GM12878 (cell line): ENCODE results near the gene RBX1. TPM values are rescaled to one million over a fixed set of nuclear protein-coding genes. Genes with fewer than 3 reads are reported as not detected.
A peak's percentile ranks its signal among the peaks of the same experiment; 100 is the strongest.

ENCODE experiments used
- ATF2 ChIP-seq: IDR thresholded peaks from 2 replicates; pipeline ENCODE4 v1.6.1; 2012; ENCODE audit warnings: low read length, inconsistent platforms
- BCL3 ChIP-seq: IDR thresholded peaks from 2 replicates; pipeline ENCODE4 v1.6.1; 2011; ENCODE audit warnings: borderline replicate concordance, low read depth, mild to moderate bottlenecking, moderate library complexity, low read length; ENCODE audit not compliant: insufficient read depth, poor library complexity, severe bottlenecking
- BCLAF1 ChIP-seq: fragments of 450-650 bp; IDR thresholded peaks from 2 replicates; pipeline ENCODE4 v1.6.1; 2017; ENCODE audit warnings: antibody characterized with exemption, mild to moderate bottlenecking, moderate library complexity
- BHLHE40 ChIP-seq, 2 experiments: fragments of 450-650 bp in 1 of 2; IDR thresholded peaks; 2 replicates each; pipeline ENCODE4 v1.6.1; 2011 to 2017; ENCODE audit warnings: low read depth in 2 of 2, borderline replicate concordance in 1 of 2, improper control_type of control experiment in 1 of 2, low read length in 1 of 2, mild to moderate bottlenecking in 1 of 2
- CEBPB ChIP-seq, 2 experiments: fragments of 150-350 bp in 1 of 2; IDR thresholded peaks; 2 replicates each; pipeline ENCODE4 v1.6.1; 2012 to 2014; ENCODE audit warnings: low read depth in 2 of 2, low read length in 2 of 2, borderline replicate concordance in 1 of 2, inconsistent platforms in 1 of 2
- DPF2 ChIP-seq: fragments of 450-650 bp; IDR thresholded peaks from 2 replicates; pipeline ENCODE4 v1.6.1; 2017; ENCODE audit warnings: mild to moderate bottlenecking
- EZH2 ChIP-seq: IDR thresholded peaks from 2 replicates; pipeline ENCODE4 v1.6.1; 2012; ENCODE audit warnings: low read depth, mild to moderate bottlenecking, control low read depth, inconsistent platforms, low read length, borderline replicate concordance; ENCODE audit not compliant: control insufficient read depth
- HDAC6 ChIP-seq: fragments of 200-600 bp; sonication (generic); IDR thresholded peaks from one replicate; pipeline ENCODE4 v1.8.0; 2017; ENCODE audit warnings: antibody characterized with exemption; ENCODE audit not compliant: unreplicated experiment
- SMAD1 ChIP-seq: fragments of 450-650 bp; IDR thresholded peaks from 2 replicates; pipeline ENCODE4 v1.6.1; 2018; ENCODE audit warnings: mild to moderate bottlenecking, low read depth; ENCODE audit not compliant: partially characterized antibody
- SPI1 ChIP-seq: IDR thresholded peaks from 2 replicates; pipeline ENCODE4 v1.6.1; 2011; ENCODE audit warnings: low read depth, mild to moderate bottlenecking, low read length, moderate library complexity, borderline replicate concordance; ENCODE audit not compliant: insufficient read depth
- SREBF2 ChIP-seq: IDR thresholded peaks from 2 replicates; pipeline ENCODE4 v1.6.1; 2012; ENCODE audit warnings: mild to moderate bottlenecking, low read length
- WRNIP1 ChIP-seq: IDR thresholded peaks from 2 replicates; pipeline ENCODE4 v1.6.1; 2011; ENCODE audit warnings: low read depth, low read length, improper control_type of control experiment, borderline replicate concordance
- YY1 ChIP-seq: IDR thresholded peaks from 2 replicates; pipeline ENCODE4 v1.6.1; 2011; ENCODE audit warnings: low read depth, mild to moderate bottlenecking, low read length
- ZBED1 ChIP-seq: IDR thresholded peaks from 2 replicates; pipeline ENCODE4 v1.6.1; 2016; ENCODE audit warnings: borderline replicate concordance
- ZNF207 ChIP-seq: fragments of 450-650 bp; IDR thresholded peaks from 2 replicates; pipeline ENCODE4 v1.6.1; 2014; ENCODE audit warnings: antibody characterized with exemption, mild to moderate bottlenecking, borderline replicate concordance
- ZNF622 ChIP-seq: fragments of 450-650 bp; IDR thresholded peaks from 2 replicates; pipeline ENCODE4 v1.6.1; 2017; ENCODE audit warnings: mild to moderate bottlenecking, inconsistent platforms
- polyA plus RNA-seq, 11 experiments: library from polyadenylated mRNA; depleted of rRNA in 4 of 11; unstranded in 6 of 11; stranded (reverse) in 5 of 11; fragments of >200 nt; fragmentation: Nextera tagmentation in 4 of 11; fragmentation: Illumina TruSeq in 1 of 11; extraction: Ambion mirVana in 4 of 11; extraction: Trizol in 1 of 11; gene quantifications; 1 replicate in 1 of 11; 2 replicates in 10 of 11; pipeline versions ENCODE4 v1.2.1 to v1.2.3, GENCODE V29; 2011 to 2016; ENCODE audit warnings: inconsistent platforms in 2 of 11, missing spikeins in 2 of 11, low read depth in 1 of 11
- total RNA-seq, 4 experiments: library from RNA; depleted of rRNA in 3 of 4; stranded (reverse); fragments of >200 nt in 3 of 4; fragmentation: Illumina TruSeq in 1 of 4; extraction: Trizol in 1 of 4; gene quantifications; 2 replicates each; pipeline versions ENCODE4 v1.2.1 to v1.2.3, GENCODE V29; 2013 to 2021
- TF ChIP-seq, protein P1 (sequence below): IDR thresholded peaks from 2 replicates; pipeline ENCODE4 v1.6.1; 2012; ENCODE audit warnings: low read depth, low read length, improper control_type of control experiment
- TF ChIP-seq, protein P2 (sequence below): IDR thresholded peaks from 2 replicates; pipeline ENCODE4 v1.6.1; 2011; ENCODE audit warnings: low read depth, low read length, improper control_type of control experiment, borderline replicate concordance

RBX1 gene
- total and polyA plus RNA-seq, 10 of the 15 experiments (the other 5 are each of a cell fraction or from before 2014, with no cell fraction given): 71.2 to 468 (median 184) TPM

GRCh38 chr22:41021613-41022454, 70.7 kb downstream of the RBX1 start (continued):
- no peak for TF ChIP-seq CEBPB (IDR thresholded peaks at IDR 0.05; ENCODE audit: borderline replicate concordance in 1 of 2, low read depth in 2 of 2, low read length in 2 of 2)
- TF ChIP-seq BHLHE40 (IDR thresholded peaks at IDR 0.05; ENCODE audit: borderline replicate concordance in 1 of 2, low read depth in 2 of 2, low read length in 1 of 2): no peak
- TF ChIP-seq YY1: peak; percentile 62
- 0 out of 2 replicates have a peak, but pooled peaks have one; percentile 38 for TF ChIP-seq DPF2
- no peak for TF ChIP-seq ATF2
- no peak for TF ChIP-seq SMAD1
- TF ChIP-seq BCL3: no peak
- TF ChIP-seq ZNF622: no peak
- no peak for TF ChIP-seq BCLAF1
- no peak for TF ChIP-seq EZH2
- TF ChIP-seq ZBED1: no peak
- no peak for TF ChIP-seq WRNIP1
- no peak for TF ChIP-seq ZNF207
- TF ChIP-seq SPI1: 0 out of 2 replicates have a peak, but pooled peaks have one; percentile 22
- TF ChIP-seq, protein P1, sequence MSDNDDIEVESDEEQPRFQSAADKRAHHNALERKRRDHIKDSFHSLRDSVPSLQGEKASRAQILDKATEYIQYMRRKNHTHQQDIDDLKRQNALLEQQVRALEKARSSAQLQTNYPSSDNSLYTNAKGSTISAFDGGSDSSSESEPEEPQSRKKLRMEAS: no peak
- TF ChIP-seq HDAC6: peak; percentile 46
- TF ChIP-seq, protein P2, sequence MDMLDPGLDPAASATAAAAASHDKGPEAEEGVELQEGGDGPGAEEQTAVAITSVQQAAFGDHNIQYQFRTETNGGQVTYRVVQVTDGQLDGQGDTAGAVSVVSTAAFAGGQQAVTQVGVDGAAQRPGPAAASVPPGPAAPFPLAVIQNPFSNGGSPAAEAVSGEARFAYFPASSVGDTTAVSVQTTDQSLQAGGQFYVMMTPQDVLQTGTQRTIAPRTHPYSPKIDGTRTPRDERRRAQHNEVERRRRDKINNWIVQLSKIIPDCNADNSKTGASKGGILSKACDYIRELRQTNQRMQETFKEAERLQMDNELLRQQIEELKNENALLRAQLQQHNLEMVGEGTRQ: no peak
- no peak for TF ChIP-seq SREBF2
- TF ChIP-seq, all 136 proteins: peak for 13
